ENCODE measurements around the gene HNMT.
"Not testable (repeated sequence)": the region's sequence is repeated elsewhere in the genome, so short reads cannot be mapped to it uniquely, and the experiment has no call there.

The HNMT gene

GRCh38 chr2:138043588-138043987, 79.3 kb downstream of the HNMT start:
- not testable (repeated sequence) for DNase-seq (ENCODE audit: low read depth in 2 of 2)

- DNase-seq (ENCODE audit: low read depth in 2 of 2), result no peak
Observed at GRCh38 chr2:138058427-138058826, 94.2 kb downstream of the HNMT start.

GRCh38 chr2:138059487-138060300, 95.4 kb downstream of the HNMT start:
- no peak for DNase-seq (ENCODE audit: low read depth in 2 of 2)

GRCh38 chr2:138060301-138060635, 96.0 kb downstream of the HNMT start:
- DNase-seq (ENCODE audit: low read depth in 2 of 2), result no peak

- DNase-seq (ENCODE audit: low read depth in 2 of 2), result no peak
Observed at GRCh38 chr2:138061961-138062360, 97.7 kb downstream of the HNMT start.

- no peak for DNase-seq (ENCODE audit: low read depth in 2 of 2)
Observed at GRCh38 chr2:138063181-138063580, 98.9 kb downstream of the HNMT start.

All from stimulated activated CD4-positive, alpha-beta T cell treated with anti-CD3 and anti-CD28 coated beads, Interleukin-1b, Interleukin-23, amount 100 ng/mL, for 1 hour (primary cell).